ENCODE results near the gene SERPINA3.

Gene SERPINA3

DNA sequence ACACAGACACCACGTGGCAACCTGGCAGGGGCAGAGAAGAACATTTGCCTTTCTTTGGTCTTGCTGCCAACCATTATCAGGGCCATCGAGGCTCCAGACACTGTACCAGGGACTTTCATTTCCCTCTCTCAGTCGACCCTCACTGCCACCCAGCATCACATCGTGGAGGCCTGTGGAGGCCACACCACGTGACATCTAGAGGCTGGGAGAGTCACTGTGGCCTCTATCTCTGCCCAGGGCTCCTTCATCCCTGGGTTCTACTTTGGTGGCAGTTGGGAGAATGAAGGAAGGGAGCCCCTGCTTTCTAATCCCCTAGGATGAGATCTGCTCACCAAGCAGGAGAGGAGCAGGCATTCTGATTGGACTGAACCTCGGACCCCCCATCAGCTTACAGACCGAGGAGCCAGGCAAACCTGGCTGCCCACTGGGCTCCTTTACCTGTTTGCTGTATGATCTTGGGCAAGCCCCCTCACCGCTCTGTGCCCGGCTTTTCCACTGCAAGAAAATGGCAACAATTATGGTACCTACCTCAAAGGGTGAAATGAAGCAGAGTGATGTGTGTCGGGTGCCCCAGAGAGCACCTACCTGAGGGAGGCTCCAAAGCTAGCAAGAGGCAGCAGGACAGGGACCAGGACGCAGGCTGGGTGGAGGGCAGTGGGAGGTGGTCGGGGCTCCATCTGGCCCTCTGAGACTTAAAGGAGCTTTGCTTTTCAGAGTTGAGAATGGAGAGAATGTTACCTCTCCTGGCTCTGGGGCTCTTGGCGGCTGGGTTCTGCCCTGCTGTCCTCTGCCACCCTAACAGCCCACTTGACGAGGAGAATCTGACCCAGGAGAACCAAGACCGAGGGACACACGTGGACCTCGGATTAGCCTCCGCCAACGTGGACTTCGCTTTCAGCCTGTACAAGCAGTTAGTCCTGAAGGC is 1.8 kb downstream of the SERPINA3 start:
- DNase-seq (ENCODE audit: low read depth), result no peak

DNA sequence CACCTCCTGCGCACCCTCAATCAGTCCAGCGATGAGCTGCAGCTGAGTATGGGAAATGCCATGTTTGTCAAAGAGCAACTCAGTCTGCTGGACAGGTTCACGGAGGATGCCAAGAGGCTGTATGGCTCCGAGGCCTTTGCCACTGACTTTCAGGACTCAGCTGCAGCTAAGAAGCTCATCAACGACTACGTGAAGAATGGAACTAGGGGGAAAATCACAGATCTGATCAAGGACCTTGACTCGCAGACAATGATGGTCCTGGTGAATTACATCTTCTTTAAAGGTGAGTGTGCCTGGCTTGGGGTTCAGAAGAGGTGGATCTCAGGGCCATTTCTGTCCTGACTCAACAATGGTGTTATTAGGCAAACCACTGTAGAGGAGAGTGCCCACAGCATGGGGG is 2.6 kb downstream of the SERPINA3 start:
- DNase-seq (ENCODE audit: low read depth), result no peak

DNA sequence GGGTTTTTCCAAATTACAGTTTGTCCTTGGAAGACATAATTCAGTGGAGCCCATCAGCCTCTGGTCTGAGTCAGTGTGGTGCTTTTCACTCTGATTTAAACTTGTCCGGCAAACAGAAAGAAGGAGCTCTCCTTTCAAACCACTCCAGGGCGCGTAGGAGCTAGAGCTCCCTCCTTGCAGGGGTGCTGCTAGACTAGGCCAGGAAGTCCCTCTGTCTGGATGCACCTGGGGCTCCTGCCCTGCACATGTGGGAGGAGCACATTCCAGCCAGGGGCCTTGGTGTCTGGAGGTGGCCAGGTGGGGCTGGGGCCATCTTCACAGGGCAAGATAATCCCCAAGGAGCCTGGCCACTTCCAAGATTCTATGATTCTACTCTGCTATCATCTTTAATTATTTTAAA is 3.1 kb downstream of the SERPINA3 start:
- no peak for DNase-seq (ENCODE audit: low read depth)

DNA sequence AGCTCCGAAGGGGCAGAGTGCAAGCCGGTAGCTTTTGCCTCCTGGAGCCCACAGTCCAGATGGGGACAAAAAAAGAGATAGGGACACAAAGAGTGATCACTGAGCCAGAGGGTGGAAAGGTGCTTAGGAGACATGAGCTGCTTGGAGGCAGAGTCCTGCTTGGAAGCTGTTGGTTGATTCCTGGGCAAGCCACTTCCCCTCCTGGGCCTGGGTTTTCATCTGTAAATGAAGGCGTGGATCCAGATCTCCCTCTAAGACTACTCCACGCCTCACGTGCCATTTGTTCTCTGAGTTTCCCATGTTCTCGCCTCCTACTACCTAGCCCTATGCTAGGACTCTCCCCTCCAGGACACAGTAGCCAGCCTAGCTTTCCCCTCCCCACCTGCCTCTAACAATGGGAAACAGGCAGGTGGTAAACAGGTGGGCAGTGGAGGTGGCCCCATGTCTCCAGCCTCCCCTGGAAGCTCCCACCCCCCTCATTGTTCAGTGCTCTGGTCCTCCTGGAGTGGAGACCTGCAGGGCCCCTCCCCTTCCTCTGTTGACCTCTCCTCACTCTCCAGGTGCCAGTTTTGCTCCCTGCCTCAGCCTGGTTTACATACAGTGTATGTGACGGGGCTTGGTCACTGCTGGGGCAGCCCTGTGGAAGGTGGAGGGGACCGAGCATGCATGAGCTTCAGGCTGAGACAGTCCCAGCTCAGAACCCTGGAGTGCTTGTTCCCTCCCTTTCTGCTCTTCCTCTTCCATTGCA is 3.8 kb downstream of the SERPINA3 start:
- no peak for DNase-seq (ENCODE audit: low read depth)

DNA sequence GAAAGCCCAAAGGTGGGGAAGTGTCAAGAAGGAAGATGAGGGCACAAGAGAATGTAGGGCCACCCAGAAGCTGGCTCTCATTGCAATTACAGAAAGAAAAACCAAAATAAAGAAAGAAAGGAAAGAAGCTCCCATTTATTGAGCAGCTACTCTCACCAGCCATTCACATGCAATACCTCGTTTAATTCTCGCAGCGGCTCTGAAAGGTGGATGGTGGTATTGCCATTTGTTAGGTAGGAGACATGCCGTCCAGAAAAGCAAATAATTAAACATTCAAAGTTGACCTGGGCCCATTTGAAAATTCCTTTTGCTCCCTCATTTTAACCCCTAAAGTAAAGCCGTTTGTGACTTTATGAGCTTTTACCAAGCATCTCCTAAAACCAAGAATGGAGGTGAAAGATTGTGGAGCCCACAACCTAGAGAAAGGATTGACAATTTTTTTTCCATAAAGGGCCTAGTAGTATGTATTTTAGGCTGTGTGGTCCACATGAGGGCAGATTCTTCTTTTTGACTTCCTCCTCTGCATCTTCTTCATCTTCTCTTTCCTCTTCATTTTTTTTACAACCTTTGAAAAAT is 5.3 kb downstream of the SERPINA3 start:
- no peak for DNase-seq (ENCODE audit: low read depth)

DNA sequence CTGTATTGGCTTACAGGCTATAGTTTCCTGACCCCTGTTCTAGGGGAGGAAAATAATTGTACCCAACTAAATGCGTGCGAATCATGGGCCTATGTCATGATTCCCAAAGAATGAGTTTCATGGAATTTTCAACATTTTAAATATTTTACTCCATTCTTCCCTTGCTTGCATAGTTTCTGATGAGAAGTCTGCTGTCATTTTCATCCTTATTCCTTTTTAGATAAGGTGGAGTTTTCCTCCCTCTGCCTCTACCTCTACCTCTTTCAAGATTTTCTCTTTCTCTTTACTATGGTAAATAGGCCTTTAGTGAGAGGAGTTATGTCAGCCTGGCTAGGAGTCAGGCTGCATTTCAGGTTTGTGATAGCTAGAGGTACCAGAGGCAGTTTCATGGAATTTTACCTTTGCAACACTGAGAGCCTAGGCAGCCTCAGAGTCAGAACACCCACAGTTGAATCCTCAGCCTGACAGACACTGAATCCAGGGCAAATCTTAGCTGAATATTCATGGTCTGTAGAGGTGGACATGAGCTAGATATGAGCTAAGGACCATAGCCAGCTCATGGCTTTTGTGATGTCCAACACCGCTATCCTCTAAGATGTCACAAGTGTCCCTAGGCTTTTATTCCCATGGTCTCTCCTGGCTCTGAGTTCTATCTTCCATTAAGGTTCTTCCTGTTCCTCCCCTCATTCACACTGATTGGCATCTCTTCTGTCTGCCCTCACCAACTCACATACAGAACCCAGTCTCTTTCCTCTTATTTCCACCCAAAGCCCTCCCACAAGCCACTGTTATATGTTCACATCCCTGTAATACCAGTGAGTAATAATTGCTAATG is 6.0 kb downstream of the SERPINA3 start:
- DNase-seq (ENCODE audit: low read depth), result no peak

DNA sequence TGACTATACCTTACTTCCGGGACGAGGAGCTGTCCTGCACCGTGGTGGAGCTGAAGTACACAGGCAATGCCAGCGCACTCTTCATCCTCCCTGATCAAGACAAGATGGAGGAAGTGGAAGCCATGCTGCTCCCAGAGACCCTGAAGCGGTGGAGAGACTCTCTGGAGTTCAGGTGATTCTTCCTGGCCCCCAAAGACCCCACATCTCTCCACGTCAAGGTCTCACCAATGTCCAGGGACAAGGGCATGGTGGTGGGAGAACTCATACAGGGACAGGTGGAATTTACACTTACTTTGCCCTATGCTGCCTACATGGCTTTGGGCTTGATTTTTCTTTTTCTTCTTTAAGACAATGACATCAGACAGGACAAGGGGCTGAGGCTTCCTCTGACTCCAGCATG is 7.1 kb downstream of the SERPINA3 start:
- DNase-seq (ENCODE audit: low read depth), result no peak

DNA sequence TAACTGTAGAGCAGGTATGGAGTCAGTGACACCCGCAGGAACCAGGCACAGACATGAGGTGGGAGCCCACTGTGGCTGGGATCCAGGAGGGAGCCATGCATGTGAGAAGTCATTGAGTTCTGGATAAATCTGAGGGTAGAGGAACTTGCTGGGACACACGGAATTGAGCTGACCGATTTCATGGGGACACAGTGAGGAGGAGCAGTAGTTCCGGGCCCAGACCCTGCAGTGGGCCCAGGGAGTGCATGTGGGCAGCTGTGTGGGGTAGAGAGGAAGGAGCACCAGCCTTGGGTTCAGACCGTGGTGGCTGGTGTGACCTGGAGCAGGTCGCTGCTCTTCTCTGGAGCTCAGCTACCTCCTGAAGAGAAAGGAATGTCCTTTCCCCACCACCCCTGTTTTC is 8.4 kb downstream of the SERPINA3 start:
- DNase-seq (ENCODE audit: low read depth), result no peak

DNA sequence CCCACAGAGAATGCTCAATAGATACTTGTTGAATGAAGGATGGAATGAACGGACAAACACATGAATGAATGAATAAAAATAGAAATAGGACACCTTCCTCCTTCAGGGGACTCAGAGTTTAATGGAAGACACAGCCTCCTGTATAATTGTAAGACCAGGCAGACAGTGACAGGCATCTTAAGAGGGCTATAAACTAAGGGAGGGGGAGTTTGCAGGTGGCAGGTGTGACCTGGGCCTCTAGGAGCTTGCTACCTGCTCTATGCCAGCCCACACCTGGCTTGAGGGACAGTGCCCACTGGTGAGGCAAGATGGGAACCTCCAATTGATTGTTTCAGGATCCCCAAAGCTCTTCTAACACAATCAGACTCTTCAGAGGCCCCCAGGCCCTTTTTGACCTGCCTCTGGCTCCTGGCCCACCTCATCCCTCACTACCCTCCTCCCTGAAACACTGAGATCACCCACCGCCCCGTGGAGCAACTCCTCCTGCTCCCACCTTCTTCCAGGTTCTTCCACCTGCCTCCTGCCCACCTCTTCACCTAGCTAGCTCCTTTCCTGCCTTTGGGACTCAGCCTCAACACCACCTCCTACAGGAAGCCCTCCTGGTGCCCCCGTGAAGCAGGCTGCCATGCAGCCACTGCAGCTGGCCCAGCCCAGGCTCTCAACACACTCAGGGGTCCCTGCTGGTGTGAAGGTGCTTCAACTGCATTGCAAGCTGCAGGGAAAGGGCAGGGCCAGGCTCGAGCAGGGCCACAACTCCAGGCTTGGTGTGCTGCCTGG is 9.4 kb downstream of the SERPINA3 start:
- DNase-seq (ENCODE audit: low read depth), result no peak

DNA sequence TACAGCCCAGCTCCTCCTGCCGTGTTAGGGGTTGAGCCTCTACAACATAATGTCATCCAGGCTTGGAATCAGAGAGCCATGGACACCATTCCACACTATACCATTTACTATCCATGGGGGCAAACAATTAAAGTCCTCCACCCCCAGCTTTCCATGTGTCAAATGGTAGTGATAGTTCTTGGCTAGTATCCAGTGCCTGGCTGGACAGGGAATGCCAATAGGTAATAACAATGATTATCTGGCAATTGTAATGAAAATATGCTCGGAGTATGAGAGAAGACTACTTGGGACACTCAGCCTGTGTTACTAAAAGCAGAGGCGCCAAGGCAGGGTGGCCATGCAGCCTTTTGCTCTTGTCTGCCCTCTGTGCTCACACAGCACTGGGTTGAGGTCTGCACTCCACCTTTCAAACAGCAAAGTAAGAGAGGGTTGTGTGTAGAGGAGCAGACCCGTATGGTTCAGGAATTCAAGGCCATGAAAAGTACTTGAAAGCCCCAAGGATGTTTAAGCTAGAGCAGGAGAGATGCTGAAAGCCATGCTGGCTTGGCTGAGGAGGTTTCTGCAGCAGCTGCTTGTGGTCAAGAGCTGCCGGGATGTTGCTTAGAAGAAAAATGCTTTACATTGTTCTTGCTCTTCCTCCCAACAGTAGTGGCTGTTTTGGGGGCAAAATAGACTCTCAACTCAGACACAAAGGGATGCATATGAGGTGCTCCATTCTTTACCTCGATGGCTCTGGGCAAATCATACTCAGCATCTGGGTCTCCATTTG is 10.6 kb downstream of the SERPINA3 start:
- DNase-seq (ENCODE audit: low read depth), result no peak

DNA sequence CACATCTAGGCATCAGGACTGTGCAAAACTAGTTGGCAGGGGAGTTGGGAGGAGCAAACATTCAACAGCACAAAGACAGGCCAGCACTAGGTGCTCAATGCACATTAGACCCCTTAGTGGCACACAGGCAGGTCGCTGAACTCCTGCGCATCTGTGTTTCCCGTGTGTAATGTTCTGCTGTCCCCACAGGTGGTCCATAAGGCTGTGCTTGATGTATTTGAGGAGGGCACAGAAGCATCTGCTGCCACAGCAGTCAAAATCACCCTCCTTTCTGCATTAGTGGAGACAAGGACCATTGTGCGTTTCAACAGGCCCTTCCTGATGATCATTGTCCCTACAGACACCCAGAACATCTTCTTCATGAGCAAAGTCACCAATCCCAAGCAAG is 11.2 kb downstream of the SERPINA3 start:
- no peak for DNase-seq (ENCODE audit: low read depth)

DNA sequence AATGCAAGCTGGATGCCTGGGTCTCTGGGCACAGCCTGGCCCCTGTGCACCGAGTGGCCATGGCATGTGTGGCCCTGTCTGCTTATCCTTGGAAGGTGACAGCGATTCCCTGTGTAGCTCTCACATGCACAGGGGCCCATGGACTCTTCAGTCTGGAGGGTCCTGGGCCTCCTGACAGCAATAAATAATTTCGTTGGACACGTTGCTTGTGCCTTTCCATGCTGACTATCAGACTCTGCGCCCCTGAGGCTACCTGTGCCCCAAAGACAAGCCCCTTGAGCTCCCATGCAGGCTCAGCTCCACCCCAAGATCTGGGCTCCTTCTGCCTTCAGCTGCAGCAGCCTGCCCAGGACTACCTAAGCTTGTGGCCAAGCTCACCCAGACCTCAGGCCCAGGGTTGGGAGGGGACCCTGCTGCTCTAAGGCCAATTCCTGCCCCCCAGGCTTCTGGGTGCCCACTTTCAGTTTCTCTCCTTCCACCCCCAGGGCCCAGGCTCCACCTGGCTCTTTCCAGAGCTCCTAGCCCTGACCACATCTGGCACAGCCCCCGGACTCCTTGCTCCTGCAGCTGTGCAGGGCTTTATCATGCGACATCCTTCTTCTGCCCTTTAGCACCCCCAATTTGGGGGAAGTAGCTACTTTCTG is 11.8 kb downstream of the SERPINA3 start:
- no peak for DNase-seq (ENCODE audit: low read depth)

DNA sequence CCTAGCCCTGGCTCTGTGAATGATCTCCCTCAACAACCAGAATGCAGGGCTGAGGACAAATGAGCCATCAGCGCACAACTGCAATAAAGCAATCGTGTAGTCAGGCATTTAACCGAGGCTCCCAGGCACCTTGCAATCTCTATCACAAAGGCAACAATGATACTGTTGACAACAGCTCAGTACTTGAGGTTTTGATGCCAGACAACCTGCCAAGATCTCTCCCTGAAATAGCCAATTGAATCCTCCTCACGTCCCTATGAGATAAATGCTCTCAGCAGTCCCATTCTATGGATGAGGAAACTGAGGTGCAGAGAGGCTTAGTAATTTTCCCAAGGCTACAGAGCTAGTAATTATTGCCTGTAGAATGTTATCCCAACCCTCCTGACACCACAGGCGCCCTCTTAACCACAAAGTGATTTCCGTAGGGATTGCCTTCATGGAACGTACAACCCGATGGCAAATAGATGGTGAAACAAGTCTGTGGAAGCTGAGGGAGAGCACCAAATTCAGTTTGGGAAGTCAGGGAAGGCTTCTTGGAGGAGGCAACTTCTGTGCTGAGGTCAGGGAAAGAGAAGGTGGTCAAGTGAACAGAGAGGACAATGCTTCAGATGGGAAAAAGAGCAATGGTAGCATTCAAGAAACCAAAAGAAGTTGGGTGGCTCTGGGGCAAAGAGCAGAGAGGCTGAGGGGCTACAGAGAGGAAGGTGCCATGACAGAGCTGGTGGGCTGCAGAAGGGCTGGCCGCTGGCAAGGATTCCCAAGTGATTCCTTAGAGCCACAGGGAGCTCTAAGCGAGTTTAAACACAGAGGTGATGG is 12.6 kb downstream of the SERPINA3 start:
- DNase-seq (ENCODE audit: low read depth), result no peak

DNA sequence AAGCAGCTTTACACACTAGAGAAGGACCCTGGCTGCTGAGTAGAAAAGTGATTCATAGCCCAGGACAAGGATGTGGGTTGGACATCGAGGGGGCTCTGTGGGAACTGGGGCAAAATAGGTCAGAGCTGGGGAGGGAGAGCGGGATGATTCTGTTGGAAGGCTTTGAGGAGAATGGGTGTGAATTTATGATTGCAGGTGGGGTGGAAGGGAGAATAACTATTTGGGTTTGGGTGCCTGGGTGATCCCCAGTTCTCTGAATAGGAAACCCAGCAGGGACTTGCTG is 13.1 kb downstream of the SERPINA3 start:
- no peak for DNase-seq (ENCODE audit: low read depth)

DNA sequence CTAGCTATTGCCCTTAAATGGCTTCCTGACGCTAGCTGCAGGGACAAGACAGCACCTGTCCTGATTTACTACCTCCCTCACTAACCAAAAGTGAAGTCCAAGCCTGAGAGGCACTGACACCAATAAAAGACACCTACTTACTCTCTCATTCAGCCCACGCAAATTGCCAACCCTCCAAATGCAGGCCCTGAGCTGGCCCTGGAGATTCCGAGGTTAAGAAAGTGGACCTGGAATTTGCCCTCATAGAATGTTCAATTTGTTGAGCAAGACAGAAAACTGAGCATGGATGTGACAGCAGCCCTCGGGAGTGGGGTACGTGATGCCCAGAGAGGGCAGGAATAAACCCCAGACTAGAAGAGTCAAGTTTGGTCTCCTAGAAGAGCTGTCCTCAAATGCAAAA is 16.4 kb downstream of the SERPINA3 start:
- DNase-seq (ENCODE audit: low read depth), result no peak

DNA sequence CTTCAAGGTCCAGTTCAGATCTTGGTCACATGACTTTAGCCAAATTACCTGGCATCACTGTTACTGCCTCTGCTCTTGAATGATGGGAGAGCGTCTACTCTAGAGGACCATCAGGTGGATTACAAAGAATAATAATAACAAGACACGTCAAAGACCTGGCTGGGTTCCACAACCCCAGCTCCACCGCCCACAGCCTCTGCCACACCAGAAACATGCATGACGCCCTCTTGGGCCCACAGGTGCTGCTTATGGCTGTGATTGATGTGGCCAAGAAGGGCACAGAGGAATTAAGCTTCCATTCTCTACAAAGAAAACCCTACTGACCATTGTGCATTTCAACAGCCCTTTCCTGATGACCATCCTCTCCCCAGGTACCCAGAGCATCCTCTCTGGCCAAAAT is 18.2 kb downstream of the SERPINA3 start:
- DNase-seq (ENCODE audit: low read depth), result no peak

DNA sequence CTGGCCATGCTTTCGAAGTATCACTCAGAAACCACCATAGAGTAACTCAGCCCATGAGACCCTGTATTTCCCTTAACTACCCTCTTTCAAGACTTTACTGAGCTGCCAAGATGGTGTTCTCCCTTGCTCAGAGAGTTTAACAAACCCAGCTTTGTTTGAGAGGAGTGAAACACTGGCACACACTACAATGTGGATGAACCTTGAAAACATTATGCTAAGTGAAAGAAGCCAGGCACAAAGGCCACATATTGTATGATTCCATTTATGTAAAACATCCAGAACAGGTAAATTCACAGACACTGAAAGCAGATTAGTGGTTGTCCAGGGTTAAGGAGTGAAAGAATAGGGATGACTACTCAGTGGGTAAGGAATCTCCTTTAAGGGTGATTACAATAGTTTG is 18.9 kb downstream of the SERPINA3 start:
- DNase-seq (ENCODE audit: low read depth), result no peak

DNA sequence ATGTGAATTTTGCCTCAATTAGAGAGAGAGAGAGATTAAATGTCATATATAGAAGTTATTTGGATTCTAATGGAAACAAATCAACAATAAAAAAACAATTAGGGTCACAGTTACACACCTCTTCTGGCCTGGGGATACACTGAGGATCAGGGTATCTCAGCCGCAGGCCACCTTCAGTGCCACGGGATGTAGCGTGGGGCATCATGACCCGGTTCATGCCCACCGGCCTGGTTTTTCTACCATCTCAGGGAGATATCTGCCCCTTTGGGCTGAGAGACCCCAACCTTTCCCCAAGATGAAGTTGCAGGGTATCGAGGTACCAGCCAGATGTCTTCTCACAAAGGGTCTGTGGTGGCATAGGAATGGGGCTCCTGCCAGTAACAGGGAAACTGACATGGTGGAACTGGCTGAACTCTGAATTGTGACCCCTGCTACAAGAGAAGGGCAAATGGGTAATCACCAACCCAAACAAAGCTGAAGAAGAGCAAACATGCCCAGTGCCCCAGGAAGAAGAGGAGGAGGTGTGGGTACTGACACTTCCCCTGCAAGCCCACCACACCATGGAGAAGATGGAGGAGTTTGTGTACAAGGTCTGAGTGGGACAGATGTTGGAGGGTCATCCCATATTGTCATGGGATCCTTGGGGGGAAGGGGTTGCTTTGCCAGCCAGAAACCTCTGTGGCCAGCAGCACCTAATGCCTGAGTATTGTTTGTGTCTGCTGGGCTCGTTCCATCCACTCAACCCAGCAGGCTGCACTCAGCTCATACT is 19.5 kb downstream of the SERPINA3 start:
- no peak for DNase-seq (ENCODE audit: low read depth)

DNA sequence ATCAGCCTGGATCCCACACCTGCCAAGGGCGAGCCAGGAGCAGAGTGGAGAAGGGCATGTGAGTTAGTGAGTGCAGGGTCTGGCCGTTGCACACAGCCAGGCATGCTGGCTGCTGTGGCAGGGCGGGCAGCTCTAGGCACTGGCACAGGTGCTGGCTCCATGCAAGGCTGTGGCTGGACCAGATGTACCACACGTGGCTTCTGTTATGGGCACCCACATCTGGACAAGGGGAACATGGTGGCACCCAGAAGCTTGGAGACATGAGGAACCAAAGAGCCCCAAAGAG is 20.1 kb downstream of the SERPINA3 start:
- DNase-seq (ENCODE audit: low read depth), result no peak
